ENCODE measurements around the gene NPHP3. TPM values are rescaled to one million over a fixed set of nuclear protein-coding genes. Genes with fewer than 3 reads are reported as not detected.
A peak's percentile ranks its signal among the peaks of the same experiment; 100 is the strongest.

Gene NPHP3
- total and polyA plus RNA-seq, 2 donors (not counting 1 experiment from before 2014, with no cell fraction given) = 18.4 to 47.8 TPM

DNA sequence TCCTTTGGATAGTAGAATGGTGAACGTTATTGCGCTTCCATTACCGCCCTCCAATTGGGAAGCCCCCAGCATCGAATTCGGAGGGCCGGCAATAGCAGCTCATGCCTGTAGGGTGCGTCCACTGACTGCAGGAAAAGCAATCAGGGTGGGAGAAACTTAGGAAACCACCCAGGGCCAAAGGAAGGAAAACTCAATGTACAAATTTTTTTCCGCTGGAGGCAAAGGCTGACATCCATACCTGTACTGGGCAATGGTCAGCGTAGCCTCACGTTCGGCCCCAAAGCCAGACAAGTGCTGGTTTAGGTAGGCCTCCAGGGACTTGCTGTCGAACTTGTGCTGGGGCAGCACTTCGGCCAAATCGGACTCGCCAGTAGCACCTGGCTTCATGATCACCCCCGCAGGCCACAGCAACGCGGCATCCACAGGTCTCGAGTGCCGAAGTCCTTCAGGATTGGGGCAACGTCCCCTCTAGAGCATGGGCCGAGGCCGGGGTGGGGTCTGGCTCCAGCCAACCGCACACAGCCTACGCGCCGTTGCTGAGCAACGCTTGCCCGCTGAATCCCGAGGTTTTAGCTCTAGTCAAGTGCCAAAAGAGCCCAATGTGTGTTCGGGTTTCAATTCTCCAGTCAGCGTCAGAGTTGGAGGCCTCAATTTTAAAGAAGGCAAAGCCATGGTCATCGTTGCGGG is 62.7 kb downstream of the NPHP3 start, which contains the start of gene ACAD11:
TSS of gene ACAD11 (minus strand) at position 445 of the 687 bp plus-strand sequence. CDS start at position 387, 58 bp downstream.
- peak within 1 kb of the TSS; percentile 95 for H3K27ac Mint-ChIP-seq
- ATAC-seq (ENCODE audit: low read depth) (peak; percentile 71), DNase-seq (peak; percentile 78)
- Histone ChIP-seq H3K4me1 (ENCODE audit: control insufficient read depth in 2 of 2, insufficient read depth in 2 of 2, low read length in 2 of 2) (peaks cover 15 to 21% of the 10 kb centered on the region in 2 donors), H3K4me3 (ENCODE audit: control extremely low read depth in 1 of 5, extremely low read depth in 1 of 5, insufficient read depth in 1 of 5, low read depth in 2 of 5, low read length in 4 of 5) (peak within 1 kb of the TSS; percentile 67 to 97 (median 77)), H2AFZ (ENCODE audit: insufficient read depth, low read depth, low read length, poor library complexity, severe bottlenecking) (peak within 1 kb of the TSS; percentile 89), H3K27me3 (replicated peaks in 1 of 4; ENCODE audit: control extremely low read depth in 1 of 4, control insufficient read depth in 3 of 4, insufficient read depth in 4 of 4, low read length in 3 of 4) (no peaks in the 10 kb centered on the region), H3K27ac (ENCODE audit: low read length in 2 of 2) (peak within 1 kb of the TSS; percentile 69 to 80), H3K4me2 (replicated peaks; ENCODE audit: low read depth, low read length, poor library complexity, severe bottlenecking) (peak within 1 kb of the TSS; percentile 82), H3K9ac (ENCODE audit: low read length) (peak within 1 kb of the TSS; percentile 76), H3K36me3 (replicated peaks in 1 of 2; ENCODE audit: control extremely low read depth in 1 of 2, control insufficient read depth in 1 of 2, extremely low read depth in 1 of 2, insufficient read depth in 2 of 2, low read length in 1 of 2) (no peaks in the 10 kb centered on the region), H3K9me3 (ENCODE audit: control extremely low read depth in 1 of 3, control insufficient read depth in 2 of 3, insufficient read depth in 1 of 3, low read length in 2 of 3) (no peaks in the 10 kb centered on the region), H4K20me1 (ENCODE audit: control insufficient read depth, insufficient read depth, low read length, poor library complexity, severe bottlenecking) (no peaks in the 10 kb centered on the region), H3K79me2 (ENCODE audit: control insufficient read depth, insufficient read depth, low read length) (peaks cover 42% of the 10 kb centered on the region)
- peak within 1 kb of the TSS; percentile 97 for H3K4me3 Mint-ChIP-seq
- intact Hi-C loops (cut with micrococcal nuclease) = loop anchor here (1.0 to 5.0 kb wide), 4 partner anchors 63 to 1828 kb away; partner anchors contain the start of genes ANAPC13, CEP63, DNAJC13 and MRPL3
- CTCF ChIA-PET = interaction anchor here (1.5 to 1.8 kb wide), 3 partner anchors 12 to 24 kb away, joined by 3 to 5 read pairs (median 4); no protein-coding TSS in a partner anchor
- TF ChIP-seq EZH2 (IDR thresholded peaks at IDR 0.05; ENCODE audit: borderline replicate concordance, insufficient read depth, low read depth, low read length, poor library complexity, severe bottlenecking) = no peak
- TF ChIP-seq, protein P1, sequence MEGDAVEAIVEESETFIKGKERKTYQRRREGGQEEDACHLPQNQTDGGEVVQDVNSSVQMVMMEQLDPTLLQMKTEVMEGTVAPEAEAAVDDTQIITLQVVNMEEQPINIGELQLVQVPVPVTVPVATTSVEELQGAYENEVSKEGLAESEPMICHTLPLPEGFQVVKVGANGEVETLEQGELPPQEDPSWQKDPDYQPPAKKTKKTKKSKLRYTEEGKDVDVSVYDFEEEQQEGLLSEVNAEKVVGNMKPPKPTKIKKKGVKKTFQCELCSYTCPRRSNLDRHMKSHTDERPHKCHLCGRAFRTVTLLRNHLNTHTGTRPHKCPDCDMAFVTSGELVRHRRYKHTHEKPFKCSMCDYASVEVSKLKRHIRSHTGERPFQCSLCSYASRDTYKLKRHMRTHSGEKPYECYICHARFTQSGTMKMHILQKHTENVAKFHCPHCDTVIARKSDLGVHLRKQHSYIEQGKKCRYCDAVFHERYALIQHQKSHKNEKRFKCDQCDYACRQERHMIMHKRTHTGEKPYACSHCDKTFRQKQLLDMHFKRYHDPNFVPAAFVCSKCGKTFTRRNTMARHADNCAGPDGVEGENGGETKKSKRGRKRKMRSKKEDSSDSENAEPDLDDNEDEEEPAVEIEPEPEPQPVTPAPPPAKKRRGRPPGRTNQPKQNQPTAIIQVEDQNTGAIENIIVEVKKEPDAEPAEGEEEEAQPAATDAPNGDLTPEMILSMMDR (IDR thresholded peaks at IDR 0.05) = peak; percentile 62
- H3K9me3 Mint-ChIP-seq (ENCODE audit: insufficient read depth) = no peaks in the 10 kb centered on the region
- H3K4me1 Mint-ChIP-seq = peaks cover 31% of the 10 kb centered on the region
- under 1% methylated on average over 31 of the region's 34 CpGs for WGBS (ENCODE audit: insufficient coverage)
- H3K27me3 Mint-ChIP-seq = no peaks in the 10 kb centered on the region
- POLR2A ChIA-PET = interaction anchor here (0.6 kb wide), 1 partner anchor 209 kb away, joined by 4 read pairs; no protein-coding TSS in a partner anchor

DNA sequence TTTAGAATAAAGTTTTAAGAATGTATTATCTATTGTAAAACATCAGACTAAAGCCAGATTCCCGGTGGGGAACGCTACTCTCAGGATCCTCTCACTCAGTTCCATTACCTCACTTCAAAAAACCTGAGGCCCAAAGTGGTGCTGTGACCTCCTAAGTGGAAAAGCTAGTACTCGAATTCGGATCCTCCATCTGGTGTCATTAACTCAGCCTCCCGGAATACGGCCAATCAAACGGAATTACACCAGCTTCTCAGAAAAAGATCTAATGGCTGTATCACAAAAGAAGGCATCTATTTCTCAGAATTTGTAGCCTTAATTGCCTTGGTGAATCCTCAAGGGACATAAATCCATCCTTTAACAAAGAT is 63.2 kb downstream of the NPHP3 start:
- Histone ChIP-seq H3K27ac (ENCODE audit: low read length in 2 of 2) (peak overlapping the region; percentile 69 to 80), H3K4me3 (ENCODE audit: control extremely low read depth in 1 of 5, extremely low read depth in 1 of 5, insufficient read depth in 1 of 5, low read depth in 2 of 5, low read length in 4 of 5) (peak overlapping the region; percentile 67 to 97 (median 77)), H3K9ac (ENCODE audit: low read length) (peak overlapping the region; percentile 76), H3K27me3 (replicated peaks in 1 of 4; ENCODE audit: control extremely low read depth in 1 of 4, control insufficient read depth in 3 of 4, insufficient read depth in 4 of 4, low read length in 3 of 4) (no peaks in the 10 kb centered on the region), H4K20me1 (ENCODE audit: control insufficient read depth, insufficient read depth, low read length, poor library complexity, severe bottlenecking) (no peaks in the 10 kb centered on the region), H3K4me2 (replicated peaks; ENCODE audit: low read depth, low read length, poor library complexity, severe bottlenecking) (peak overlapping the region; percentile 82), H3K9me3 (ENCODE audit: control extremely low read depth in 1 of 3, control insufficient read depth in 2 of 3, insufficient read depth in 1 of 3, low read length in 2 of 3) (no peaks in the 10 kb centered on the region), H3K36me3 (replicated peaks in 1 of 2; ENCODE audit: control extremely low read depth in 1 of 2, control insufficient read depth in 1 of 2, extremely low read depth in 1 of 2, insufficient read depth in 2 of 2, low read length in 1 of 2) (no peaks in the 10 kb centered on the region), H3K79me2 (ENCODE audit: control insufficient read depth, insufficient read depth, low read length) (peaks cover 46% of the 10 kb centered on the region), H2AFZ (ENCODE audit: insufficient read depth, low read depth, low read length, poor library complexity, severe bottlenecking) (peak overlapping the region; percentile 89), H3K4me1 (ENCODE audit: control insufficient read depth in 2 of 2, insufficient read depth in 2 of 2, low read length in 2 of 2) (peaks cover 15 to 21% of the 10 kb centered on the region in 2 donors)
- intact Hi-C loops (cut with micrococcal nuclease) = loop anchor here (1.0 to 5.0 kb wide), 2 partner anchors 63 to 1828 kb away; partner anchors contain the start of genes ANAPC13, CEP63 and NPHP3
- ChIA-PET CTCF (interaction anchor here (1.5 to 1.8 kb wide), 3 partner anchors 11 to 25 kb away, joined by 3 to 5 read pairs (median 4); no protein-coding TSS in a partner anchor), POLR2A (interaction anchor here (0.6 kb wide), 1 partner anchor 209 kb away, joined by 4 read pairs; no protein-coding TSS in a partner anchor)
- Mint-ChIP-seq H3K27ac (peak overlapping the region; percentile 95), H3K27me3 (no peaks in the 10 kb centered on the region), H3K9me3 (ENCODE audit: insufficient read depth) (no peaks in the 10 kb centered on the region), H3K4me3 (peak overlapping the region; percentile 97), H3K4me1 (peaks cover 31% of the 10 kb centered on the region)
- DNase-seq = no peak
- ATAC-seq (ENCODE audit: low read depth) = no peak
- TF ChIP-seq, protein P1 (IDR thresholded peaks at IDR 0.05) = no peak
- no peak for TF ChIP-seq EZH2 (IDR thresholded peaks at IDR 0.05; ENCODE audit: borderline replicate concordance, insufficient read depth, low read depth, low read length, poor library complexity, severe bottlenecking)
- WGBS (ENCODE audit: insufficient coverage) = 30% methylated on average over 7 of the region's 7 CpGs

Measured in B cell (primary cell).